ENCODE measurements around the gene PRDM1. TPM values are rescaled to one million over a fixed set of nuclear protein-coding genes. Genes with fewer than 3 reads are reported as not detected.
A peak's percentile ranks its signal among the peaks of the same experiment; 100 is the strongest.

Gene PRDM1
- polyA plus RNA-seq (2011; rRNA removed) = 3.4 and 3.7 TPM in 2 replicates
- polyA minus RNA-seq (2011; rRNA and poly(A)+ RNA removed) = 9.1 TPM in 2 replicates

DNA sequence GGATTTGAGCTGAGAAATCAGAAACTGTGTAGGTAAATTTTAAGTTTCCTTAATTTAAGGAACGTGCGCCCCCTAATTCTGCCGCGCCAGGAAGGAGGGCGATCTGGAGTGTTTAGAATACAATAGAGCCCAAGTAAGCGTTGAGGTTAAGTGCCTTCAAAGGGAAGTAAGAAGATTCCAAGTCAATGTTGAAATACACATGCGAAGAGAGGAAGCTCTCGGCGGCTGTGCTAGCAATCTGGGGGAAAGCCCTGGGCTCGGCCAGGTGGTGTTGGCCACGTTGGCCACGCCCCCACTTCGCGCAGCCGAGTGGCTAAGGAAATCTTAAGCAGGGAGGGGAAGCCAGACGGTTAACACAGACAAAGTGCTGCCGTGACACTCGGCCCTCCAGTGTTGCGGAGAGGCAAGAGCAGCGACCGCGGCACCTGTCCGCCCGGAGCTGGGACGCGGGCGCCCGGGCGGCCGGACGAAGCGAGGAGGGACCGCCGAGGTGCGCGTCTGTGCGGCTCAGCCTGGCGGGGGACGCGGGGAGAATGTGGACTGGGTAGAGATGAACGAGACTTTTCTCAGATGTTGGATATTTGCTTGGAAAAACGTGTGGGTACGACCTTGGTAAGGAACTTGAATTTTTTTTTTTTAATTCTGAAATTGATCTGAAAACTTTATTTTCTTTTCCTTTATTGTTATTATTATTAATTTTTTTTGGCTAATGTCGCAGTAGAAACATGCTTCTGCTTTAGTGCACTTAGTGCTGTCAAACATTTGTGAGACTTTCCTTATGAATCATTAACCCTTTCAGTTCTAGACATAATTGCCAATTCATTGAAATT, at the start of gene PRDM1:
TSS of gene PRDM1 (plus strand) at position 353 of the 830 bp plus-strand sequence. CDS start at position 571, 218 bp downstream.
- Histone ChIP-seq H3K27me3 (ENCODE audit: control insufficient read depth, insufficient read depth, low read length) (no peaks in the 10 kb centered on the region), H3K9me3 (ENCODE audit: control insufficient read depth, insufficient read depth, low read length) (no peaks in the 10 kb centered on the region; the same call in 1 of the 2 replicates), H3K4me3 (ENCODE audit: low read depth, low read length) (peak within 1 kb of the TSS; percentile 74), H3K27ac (ENCODE audit: low read depth, low read length) (peak within 1 kb of the TSS; percentile 77)
- TF ChIP-seq, protein P1, sequence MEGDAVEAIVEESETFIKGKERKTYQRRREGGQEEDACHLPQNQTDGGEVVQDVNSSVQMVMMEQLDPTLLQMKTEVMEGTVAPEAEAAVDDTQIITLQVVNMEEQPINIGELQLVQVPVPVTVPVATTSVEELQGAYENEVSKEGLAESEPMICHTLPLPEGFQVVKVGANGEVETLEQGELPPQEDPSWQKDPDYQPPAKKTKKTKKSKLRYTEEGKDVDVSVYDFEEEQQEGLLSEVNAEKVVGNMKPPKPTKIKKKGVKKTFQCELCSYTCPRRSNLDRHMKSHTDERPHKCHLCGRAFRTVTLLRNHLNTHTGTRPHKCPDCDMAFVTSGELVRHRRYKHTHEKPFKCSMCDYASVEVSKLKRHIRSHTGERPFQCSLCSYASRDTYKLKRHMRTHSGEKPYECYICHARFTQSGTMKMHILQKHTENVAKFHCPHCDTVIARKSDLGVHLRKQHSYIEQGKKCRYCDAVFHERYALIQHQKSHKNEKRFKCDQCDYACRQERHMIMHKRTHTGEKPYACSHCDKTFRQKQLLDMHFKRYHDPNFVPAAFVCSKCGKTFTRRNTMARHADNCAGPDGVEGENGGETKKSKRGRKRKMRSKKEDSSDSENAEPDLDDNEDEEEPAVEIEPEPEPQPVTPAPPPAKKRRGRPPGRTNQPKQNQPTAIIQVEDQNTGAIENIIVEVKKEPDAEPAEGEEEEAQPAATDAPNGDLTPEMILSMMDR (IDR thresholded peaks at IDR 0.05; ENCODE audit: low read depth, low read length) = peak; percentile 17; the same call in 1 of the 2 replicates
- CTCF ChIA-PET = interaction anchor here (0.6 to 2.2 kb wide), 7 partner anchors 13 to 602 kb away, joined by 3 to 22 read pairs (median 3); no protein-coding TSS in a partner anchor
- POLR2A ChIA-PET = interaction anchor here (0.6 to 1.7 kb wide), 4 partner anchors 86 to 598 kb away, joined by 3 to 18 read pairs (median 6); no protein-coding TSS in a partner anchor
- DNase-seq (ENCODE audit: low read depth, low spot score) = no peak

- Histone ChIP-seq H3K27ac (ENCODE audit: low read depth, low read length) (no peak overlapping the region), H3K9me3 (ENCODE audit: control insufficient read depth, insufficient read depth, low read length) (peaks cover 11% of the 10 kb centered on the region), H3K4me3 (ENCODE audit: low read depth, low read length) (no peak overlapping the region), H3K27me3 (ENCODE audit: control insufficient read depth, insufficient read depth, low read length) (no peaks in the 10 kb centered on the region)
- ChIA-PET CTCF (interaction anchor here (0.7 kb wide), 1 partner anchor 553 kb away, joined by 3 read pairs; no protein-coding TSS in a partner anchor), POLR2A (no interaction called here)
- TF ChIP-seq, protein P1 (IDR thresholded peaks at IDR 0.05; ENCODE audit: low read depth, low read length) = no peak
- no peak for DNase-seq (ENCODE audit: low read depth, low spot score)
Measured at GRCh38 chr6:106037060-106037459, 49.1 kb upstream of the PRDM1 start.

- TF ChIP-seq, protein P1 (IDR thresholded peaks at IDR 0.05; ENCODE audit: low read depth, low read length) = no peak
- CTCF ChIA-PET = no interaction called here
- H3K4me3 ChIP-seq (ENCODE audit: low read depth, low read length) = no peak overlapping the region
- DNase-seq (ENCODE audit: low read depth, low spot score) = no peak
- no peak overlapping the region for H3K27ac ChIP-seq (ENCODE audit: low read depth, low read length)
- H3K9me3 ChIP-seq (ENCODE audit: control insufficient read depth, insufficient read depth, low read length) = peaks cover 11% of the 10 kb centered on the region
- POLR2A ChIA-PET = no interaction called here
- no peaks in the 10 kb centered on the region for H3K27me3 ChIP-seq (ENCODE audit: control insufficient read depth, insufficient read depth, low read length)
Measured at GRCh38 chr6:106039897-106040592, 46.1 kb upstream of the PRDM1 start.

DNA sequence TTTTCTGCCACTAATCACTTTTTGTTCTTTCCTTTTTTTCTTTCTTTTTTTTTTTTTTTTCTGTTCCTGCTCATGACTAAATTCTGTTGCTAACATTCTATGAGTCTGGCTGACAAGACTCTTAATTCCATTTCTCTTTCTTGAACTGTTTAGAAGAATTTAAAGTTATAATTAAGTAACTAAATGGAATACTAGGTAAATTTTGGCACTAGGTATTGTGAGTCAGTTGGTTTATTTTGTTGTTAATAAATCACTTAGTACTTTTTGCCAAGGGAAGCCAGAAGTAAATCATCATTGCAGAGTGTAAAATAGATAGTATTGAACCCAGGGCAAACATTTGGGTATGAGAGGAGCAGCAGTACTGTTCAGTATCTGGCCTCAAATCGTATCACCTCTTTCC, 42.0 kb upstream of the PRDM1 start:
- Histone ChIP-seq H3K27ac (ENCODE audit: low read depth, low read length) (no peak overlapping the region), H3K9me3 (ENCODE audit: control insufficient read depth, insufficient read depth, low read length) (no peaks in the 10 kb centered on the region), H3K27me3 (ENCODE audit: control insufficient read depth, insufficient read depth, low read length) (no peaks in the 10 kb centered on the region), H3K4me3 (ENCODE audit: low read depth, low read length) (no peak overlapping the region)
- ChIA-PET CTCF (interaction anchor here (0.7 to 0.9 kb wide), 2 partner anchors 613 to 1643 kb away, joined by 4 read pairs; no protein-coding TSS in a partner anchor), POLR2A (no interaction called here)
- DNase-seq (ENCODE audit: low read depth, low spot score) = no peak
- TF ChIP-seq, protein P1 (IDR thresholded peaks at IDR 0.05; ENCODE audit: low read depth, low read length) = no peak

Data from AG04450 (cell line).